Measurements from ENCODE around the gene PEX14. TPM values are rescaled to one million over a fixed set of nuclear protein-coding genes. Genes with fewer than 3 reads are reported as not detected.
A peak's percentile ranks its signal among the peaks of the same experiment; 100 is the strongest.
"Not testable (repeated sequence)": the region's sequence is repeated elsewhere in the genome, so short reads cannot be mapped to it uniquely, and the experiment has no call there.

PEX14 gene
- total and polyA plus RNA-seq, 9 donors = 11.7 to 16.8 (median 15.1) TPM

DNA sequence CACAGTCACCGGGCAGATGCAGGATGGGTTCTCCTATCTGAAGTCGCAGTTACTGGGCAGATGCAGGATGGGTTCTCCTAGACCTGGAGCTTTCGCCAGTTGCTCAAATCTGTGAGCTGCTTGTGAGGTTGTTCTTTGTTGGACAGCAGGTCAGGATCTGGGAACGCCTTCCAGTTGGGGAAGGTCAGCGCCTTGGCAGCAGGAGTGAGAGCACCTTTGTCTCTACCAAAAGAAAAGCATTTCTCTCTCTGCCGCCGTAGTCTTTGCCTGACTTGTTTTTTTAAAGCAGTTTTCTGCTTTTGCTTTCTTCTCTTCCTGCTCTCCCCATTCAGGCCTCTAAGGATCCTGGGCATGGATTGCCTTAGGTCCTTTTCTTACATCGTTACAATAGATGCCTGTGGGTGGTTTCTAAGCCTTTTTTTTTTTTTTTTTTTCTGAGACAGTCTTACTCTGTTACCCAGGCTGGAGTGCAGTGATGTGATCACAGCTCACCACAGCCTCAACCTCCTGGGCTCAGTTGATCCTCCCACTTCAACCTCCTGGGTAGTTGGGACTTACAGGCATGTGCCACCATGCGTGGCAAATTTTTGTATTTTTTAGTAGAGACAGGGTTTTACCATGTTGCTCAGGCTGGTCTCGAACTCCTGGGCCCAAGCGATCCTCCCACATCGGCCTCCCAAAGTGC is 15.7 kb downstream of the PEX14 start:
- Histone ChIP-seq H3K27ac (ENCODE audit: low read length) (no peak overlapping the region), H3K4me1 (ENCODE audit: control insufficient read depth, insufficient read depth, low read length) (peaks cover 10% of the 10 kb centered on the region), H3K4me3 (ENCODE audit: low read length) (no peak overlapping the region), H3K9me3 (replicated peaks; ENCODE audit: control insufficient read depth, low read depth, low read length) (no peaks in the 10 kb centered on the region), H3K27me3 (ENCODE audit: control insufficient read depth, insufficient read depth, low read length) (no peaks in the 10 kb centered on the region), H3K36me3 (ENCODE audit: control insufficient read depth, insufficient read depth, low read length) (peaks cover 10% of the 10 kb centered on the region)
- 94% methylated on average over 5 of the region's 12 CpGs for WGBS (ENCODE audit: insufficient coverage)
- no peak for DNase-seq

- no peak for DNase-seq
- no peak overlapping the region for H3K4me3 ChIP-seq (ENCODE audit: low read length)
- H3K36me3 ChIP-seq (ENCODE audit: control insufficient read depth, insufficient read depth, low read length) = peaks cover 22% of the 10 kb centered on the region
- H3K9me3 ChIP-seq (replicated peaks; ENCODE audit: control insufficient read depth, low read depth, low read length) = no peaks in the 10 kb centered on the region
- 81% methylated on average over 2 of the region's 5 CpGs for WGBS (ENCODE audit: insufficient coverage)
- peaks cover 11% of the 10 kb centered on the region for H3K4me1 ChIP-seq (ENCODE audit: control insufficient read depth, insufficient read depth, low read length)
- H3K27ac ChIP-seq (ENCODE audit: low read length) = no peak overlapping the region
- H3K27me3 ChIP-seq (ENCODE audit: control insufficient read depth, insufficient read depth, low read length) = no peaks in the 10 kb centered on the region
These were observed 19.6 kb downstream of the PEX14 start for GRCh38 chr1:10494418-10494753.

DNA sequence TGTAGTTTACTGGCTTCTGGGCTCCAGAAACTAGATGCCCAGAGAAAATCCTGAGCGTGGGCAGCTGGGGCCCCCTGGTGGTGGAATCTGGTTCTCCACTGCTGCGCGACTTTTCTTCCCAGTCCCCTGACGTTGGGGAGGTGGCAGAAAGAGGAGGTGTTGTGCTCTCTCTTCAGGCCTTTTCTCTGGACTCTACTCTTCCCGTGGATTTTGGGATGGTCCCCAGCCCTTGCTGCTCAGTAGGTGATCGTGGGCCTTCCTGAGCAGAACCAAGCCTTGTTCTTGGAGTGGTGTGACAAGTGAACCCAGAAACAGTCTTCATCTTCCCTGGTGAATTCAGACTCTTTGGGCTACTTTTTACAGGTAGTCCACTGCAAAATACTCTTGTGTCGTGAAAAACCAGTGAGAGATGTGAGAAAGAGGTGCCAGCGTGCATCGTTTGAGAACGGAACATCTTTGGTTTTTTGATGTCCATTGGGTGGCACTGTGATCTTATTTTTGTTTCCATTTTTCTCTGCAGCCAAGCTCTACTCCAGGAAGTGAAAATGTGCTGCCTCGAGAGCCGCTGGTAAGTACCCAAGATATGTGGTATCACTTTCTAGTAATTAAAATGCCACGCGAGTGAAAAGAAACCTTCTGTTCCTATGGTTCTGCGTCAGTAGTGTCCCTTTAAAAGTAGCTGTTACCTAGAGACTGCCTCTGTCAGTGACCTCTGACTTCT is 20.2 kb downstream of the PEX14 start:
- peaks cover 11% of the 10 kb centered on the region for H3K4me1 ChIP-seq (ENCODE audit: control insufficient read depth, insufficient read depth, low read length)

GRCh38 chr1:10495475-10495817 is 20.7 kb downstream of the PEX14 start:
- DNase-seq = no peak
- H3K36me3 ChIP-seq (ENCODE audit: control insufficient read depth, insufficient read depth, low read length) = peaks cover 16% of the 10 kb centered on the region
- 91% methylated on average over 7 of the region's 10 CpGs for WGBS (ENCODE audit: insufficient coverage)
- peaks cover 11% of the 10 kb centered on the region for H3K4me1 ChIP-seq (ENCODE audit: control insufficient read depth, insufficient read depth, low read length)
- no peaks in the 10 kb centered on the region for H3K9me3 ChIP-seq (replicated peaks; ENCODE audit: control insufficient read depth, low read depth, low read length)
- no peak overlapping the region for H3K4me3 ChIP-seq (ENCODE audit: low read length)
- no peaks in the 10 kb centered on the region for H3K27me3 ChIP-seq (ENCODE audit: control insufficient read depth, insufficient read depth, low read length)
- H3K27ac ChIP-seq (ENCODE audit: low read length) = no peak overlapping the region

More for the DNA sequence above, 20.2 kb downstream of the PEX14 start:
- no peaks in the 10 kb centered on the region for H3K27me3 ChIP-seq (ENCODE audit: control insufficient read depth, insufficient read depth, low read length)
- H3K27ac ChIP-seq (ENCODE audit: low read length) = no peak overlapping the region
- H3K9me3 ChIP-seq (replicated peaks; ENCODE audit: control insufficient read depth, low read depth, low read length) = no peaks in the 10 kb centered on the region
- H3K36me3 ChIP-seq (ENCODE audit: control insufficient read depth, insufficient read depth, low read length) = peaks cover 17% of the 10 kb centered on the region
- peak; percentile 75 for DNase-seq
- peak overlapping the region; percentile 23 for H3K4me3 ChIP-seq (ENCODE audit: low read length)
- WGBS (ENCODE audit: insufficient coverage) = 14% methylated on average over 11 of the region's 15 CpGs

DNA sequence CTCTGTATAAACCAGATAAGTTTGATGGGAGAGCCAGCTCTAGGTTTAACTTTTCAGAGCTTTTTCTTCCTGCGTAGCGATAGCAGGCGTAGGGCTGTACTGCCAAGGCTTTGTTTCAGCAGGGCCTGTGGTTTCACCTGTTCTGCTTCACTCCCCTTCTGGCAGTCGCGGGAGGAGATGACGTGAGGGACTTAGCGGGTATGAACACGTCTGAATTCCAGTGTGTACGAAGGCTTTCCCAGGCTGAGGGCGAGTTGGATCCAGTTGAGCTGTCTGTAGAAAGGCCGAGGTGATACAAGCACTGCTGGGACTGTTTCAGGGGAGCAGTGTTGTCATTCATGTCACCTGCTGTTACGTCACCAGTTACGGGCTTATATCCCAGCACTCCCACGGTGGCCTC is 21.2 kb downstream of the PEX14 start:
- Histone ChIP-seq H3K27ac (ENCODE audit: low read length) (no peak overlapping the region), H3K9me3 (replicated peaks; ENCODE audit: control insufficient read depth, low read depth, low read length) (no peaks in the 10 kb centered on the region), H3K4me3 (ENCODE audit: low read length) (no peak overlapping the region), H3K36me3 (ENCODE audit: control insufficient read depth, insufficient read depth, low read length) (peaks cover 16% of the 10 kb centered on the region), H3K4me1 (ENCODE audit: control insufficient read depth, insufficient read depth, low read length) (peaks cover 11% of the 10 kb centered on the region), H3K27me3 (ENCODE audit: control insufficient read depth, insufficient read depth, low read length) (no peaks in the 10 kb centered on the region)
- 85% methylated on average over 13 of the region's 14 CpGs for WGBS (ENCODE audit: insufficient coverage)
- DNase-seq = no peak

- Histone ChIP-seq H3K27ac (ENCODE audit: low read length) (no peak overlapping the region), H3K4me3 (ENCODE audit: low read length) (no peak overlapping the region), H3K27me3 (ENCODE audit: control insufficient read depth, insufficient read depth, low read length) (no peaks in the 10 kb centered on the region), H3K36me3 (ENCODE audit: control insufficient read depth, insufficient read depth, low read length) (peaks cover 16% of the 10 kb centered on the region), H3K9me3 (replicated peaks; ENCODE audit: control insufficient read depth, low read depth, low read length) (no peaks in the 10 kb centered on the region), H3K4me1 (ENCODE audit: control insufficient read depth, insufficient read depth, low read length) (peaks cover 11% of the 10 kb centered on the region)
- no peak for DNase-seq
- WGBS (ENCODE audit: insufficient coverage) = 87% methylated on average over 3 of the region's 7 CpGs
These were observed 22.4 kb downstream of the PEX14 start for GRCh38 chr1:10497109-10497508.

GRCh38 chr1:10498231-10498630 is 23.5 kb downstream of the PEX14 start:
- peaks cover 11% of the 10 kb centered on the region for H3K4me1 ChIP-seq (ENCODE audit: control insufficient read depth, insufficient read depth, low read length)
- no peak overlapping the region for H3K27ac ChIP-seq (ENCODE audit: low read length)
- no peaks in the 10 kb centered on the region for H3K27me3 ChIP-seq (ENCODE audit: control insufficient read depth, insufficient read depth, low read length)
- H3K36me3 ChIP-seq (ENCODE audit: control insufficient read depth, insufficient read depth, low read length) = peaks cover 16% of the 10 kb centered on the region
- DNase-seq = no peak
- H3K4me3 ChIP-seq (ENCODE audit: low read length) = no peak overlapping the region
- H3K9me3 ChIP-seq (replicated peaks; ENCODE audit: control insufficient read depth, low read depth, low read length) = no peaks in the 10 kb centered on the region
- 79% methylated on average over 4 of the region's 8 CpGs for WGBS (ENCODE audit: insufficient coverage)

DNA sequence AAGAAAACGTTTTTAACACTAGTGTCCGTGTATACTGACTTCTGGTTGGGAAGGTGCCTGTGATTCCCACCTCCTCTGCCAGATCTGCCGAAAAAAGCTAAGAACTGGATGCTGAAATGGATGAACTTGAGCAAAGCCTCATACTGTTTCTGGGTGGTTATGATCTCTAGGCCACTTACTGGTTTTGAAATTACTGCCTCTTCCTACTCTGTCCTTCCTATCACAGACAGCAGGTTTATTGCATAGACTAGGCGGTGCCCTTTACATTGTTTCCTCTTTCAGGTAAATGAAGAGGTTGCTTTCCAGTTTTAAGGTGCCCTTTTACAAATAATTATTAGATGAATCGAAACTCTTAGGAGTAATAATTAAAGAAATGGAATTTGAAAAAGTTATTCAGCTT is 27.5 kb downstream of the PEX14 start:
- H3K4me1 ChIP-seq (ENCODE audit: control insufficient read depth, insufficient read depth, low read length) = no peaks in the 10 kb centered on the region
- no peaks in the 10 kb centered on the region for H3K9me3 ChIP-seq (replicated peaks; ENCODE audit: control insufficient read depth, low read depth, low read length)
- 40% methylated on average over 1 of the region's 5 CpGs for WGBS (ENCODE audit: insufficient coverage)
- no peak overlapping the region for H3K4me3 ChIP-seq (ENCODE audit: low read length)
- DNase-seq = no peak
- peaks cover under 1% of the 10 kb centered on the region for H3K36me3 ChIP-seq (ENCODE audit: control insufficient read depth, insufficient read depth, low read length)
- H3K27ac ChIP-seq (ENCODE audit: low read length) = no peak overlapping the region
- H3K27me3 ChIP-seq (ENCODE audit: control insufficient read depth, insufficient read depth, low read length) = no peaks in the 10 kb centered on the region

GRCh38 chr1:10504249-10504648 is 29.5 kb downstream of the PEX14 start:
- no peaks in the 10 kb centered on the region for H3K27me3 ChIP-seq (ENCODE audit: control insufficient read depth, insufficient read depth, low read length)
- 73% methylated on average over 2 of the region's 5 CpGs for WGBS (ENCODE audit: insufficient coverage)
- no peak overlapping the region for H3K27ac ChIP-seq (ENCODE audit: low read length)
- peaks cover 6% of the 10 kb centered on the region for H3K4me1 ChIP-seq (ENCODE audit: control insufficient read depth, insufficient read depth, low read length)
- no peak overlapping the region for H3K4me3 ChIP-seq (ENCODE audit: low read length)
- no peaks in the 10 kb centered on the region for H3K9me3 ChIP-seq (replicated peaks; ENCODE audit: control insufficient read depth, low read depth, low read length)
- no peaks in the 10 kb centered on the region for H3K36me3 ChIP-seq (ENCODE audit: control insufficient read depth, insufficient read depth, low read length)
- DNase-seq = no peak

DNA sequence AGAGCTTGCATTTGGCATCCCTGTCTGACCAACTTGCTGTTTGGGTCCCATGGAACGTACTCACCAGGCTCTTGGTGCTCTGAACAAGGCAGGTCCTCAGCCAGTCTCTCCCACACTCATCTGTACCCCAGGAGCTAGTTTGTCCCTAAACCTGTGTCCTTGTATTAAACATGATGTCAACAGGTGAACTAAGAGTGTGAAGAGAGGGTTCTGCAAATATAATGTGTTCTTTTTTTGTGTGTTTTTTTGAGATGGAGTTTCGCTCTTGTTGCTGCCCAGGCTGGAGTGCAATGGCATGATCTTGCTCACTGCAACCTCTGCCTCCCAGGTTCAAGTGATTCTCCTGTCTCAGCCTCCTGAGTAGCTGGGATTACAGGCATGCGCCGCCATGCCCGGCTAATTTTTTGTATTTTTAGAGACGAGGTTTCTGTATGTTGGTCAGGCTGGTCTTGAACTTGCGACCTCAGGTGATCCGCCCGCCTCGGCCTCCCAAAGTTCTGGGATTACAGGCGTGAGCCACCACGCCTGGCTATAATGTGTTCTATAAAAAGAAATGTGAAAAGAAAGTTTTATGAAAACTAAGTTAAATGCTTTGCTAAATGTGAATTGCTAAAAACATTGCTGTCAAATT is 31.4 kb downstream of the PEX14 start:
- not testable (repeated sequence) for H3K36me3 ChIP-seq (ENCODE audit: control insufficient read depth, insufficient read depth, low read length); H3K27me3 ChIP-seq (ENCODE audit: control insufficient read depth, insufficient read depth, low read length); H3K4me3 ChIP-seq (ENCODE audit: low read length); DNase-seq; H3K27ac ChIP-seq (ENCODE audit: low read length); H3K9me3 ChIP-seq (replicated peaks; ENCODE audit: control insufficient read depth, low read depth, low read length)
- 85% methylated on average over 12 of the region's 12 CpGs for WGBS (ENCODE audit: insufficient coverage)
- H3K4me1 ChIP-seq (ENCODE audit: control insufficient read depth, insufficient read depth, low read length) = peaks cover 17% of the 10 kb centered on the region
